MM.1S (cell line): ENCODE measurements around the gene FATE1.

Experiments
- DNase-seq: peaks from one replicate; pipeline ENCODE4 v3.0.0-alpha.2; 2015
- H2AFZ ChIP-seq: fragments of 300-600 bp; sonication (generic); 2 replicates; pipeline ENCODE4 v1.6.0; 2016; ENCODE audit warnings: antibody characterized with exemption, low read length
- H3F3A ChIP-seq: fragments of 300-600 bp; sonication (generic); 2 replicates; pipeline ENCODE4 v1.6.1; 2016; ENCODE audit warnings: mild to moderate bottlenecking, antibody characterized with exemption, low read length, moderate library complexity, mixed read lengths; ENCODE audit not compliant: insufficient read depth
- H3K27ac ChIP-seq: fragments of 300-600 bp; sonication (generic); 2 replicates; pipeline ENCODE4 v1.5.1; 2016; ENCODE audit warnings: mild to moderate bottlenecking, low read length
- H3K27me3 ChIP-seq: fragments of 300-600 bp; sonication (generic); replicated peaks from 2 replicates; pipeline ENCODE4 v1.6.0; 2016; ENCODE audit warnings: low read length; ENCODE audit not compliant: insufficient read depth
- H3K36me3 ChIP-seq: fragments of 300-600 bp; sonication (generic); replicated peaks from 2 replicates; pipeline ENCODE4 v1.6.1; 2016; ENCODE audit warnings: mild to moderate bottlenecking, low read length, mixed read lengths; ENCODE audit not compliant: insufficient read depth
- H3K4me1 ChIP-seq: fragments of 300-600 bp; sonication (generic); 2 replicates; pipeline ENCODE4 v1.6.1; 2016; ENCODE audit warnings: low read length, mixed read lengths
- H3K4me2 ChIP-seq: fragments of 300-600 bp; sonication (generic); 2 replicates; pipeline ENCODE4 v1.6.0; 2016; ENCODE audit warnings: low read depth, low read length
- H3K4me3 ChIP-seq: fragments of 300-600 bp; sonication (generic); 2 replicates; pipeline ENCODE4 v1.5.1; 2016; ENCODE audit warnings: low read length, mixed read lengths
- H3K79me2 ChIP-seq: fragments of 300-600 bp; sonication (generic); 2 replicates; pipeline ENCODE4 v1.6.1; 2016; ENCODE audit warnings: mixed run types, low read length, mixed read lengths
- H3K9ac ChIP-seq: fragments of 300-600 bp; sonication (generic); 2 replicates; pipeline ENCODE4 v1.6.1; 2016; ENCODE audit warnings: low read length, mixed read lengths
- H3K9me2 ChIP-seq: fragments of 300-600 bp; sonication (generic); replicated peaks from 2 replicates; pipeline ENCODE4 v1.6.1; 2016; ENCODE audit warnings: mild to moderate bottlenecking, low read length, mixed read lengths; ENCODE audit not compliant: insufficient read depth
- H3K9me3 ChIP-seq: fragments of 300-600 bp; sonication (generic); replicated peaks from 2 replicates; pipeline ENCODE4 v1.6.1; 2016; ENCODE audit warnings: mild to moderate bottlenecking, low read length, mixed read lengths; ENCODE audit not compliant: insufficient read depth
- H4K20me1 ChIP-seq: fragments of 300-600 bp; sonication (generic); 2 replicates; pipeline ENCODE4 v1.6.1; 2016; ENCODE audit warnings: mild to moderate bottlenecking, low read length, moderate library complexity, mixed read lengths; ENCODE audit not compliant: insufficient read depth
- EZH2 ChIP-seq: fragments of 300-600 bp; sonication (generic); optimal IDR thresholded peaks from 2 replicates; pipeline ENCODE3; 2017; ENCODE audit warnings: low read depth, mild to moderate bottlenecking, antibody characterized with exemption, low read length, mixed read lengths
- EZH2phosphoT487 ChIP-seq: fragments of 300-600 bp; sonication (generic); IDR thresholded peaks from 2 replicates; pipeline ENCODE4 v1.6.1; 2018; ENCODE audit warnings: antibody characterized with exemption, low read length
- TF ChIP-seq, protein P1 (sequence below): fragments of 300-600 bp; sonication (generic); IDR thresholded peaks from 2 replicates; pipeline ENCODE4 v1.5.1; 2016; ENCODE audit warnings: antibody characterized with exemption, low read length, mixed read lengths

Gene FATE1

DNA sequence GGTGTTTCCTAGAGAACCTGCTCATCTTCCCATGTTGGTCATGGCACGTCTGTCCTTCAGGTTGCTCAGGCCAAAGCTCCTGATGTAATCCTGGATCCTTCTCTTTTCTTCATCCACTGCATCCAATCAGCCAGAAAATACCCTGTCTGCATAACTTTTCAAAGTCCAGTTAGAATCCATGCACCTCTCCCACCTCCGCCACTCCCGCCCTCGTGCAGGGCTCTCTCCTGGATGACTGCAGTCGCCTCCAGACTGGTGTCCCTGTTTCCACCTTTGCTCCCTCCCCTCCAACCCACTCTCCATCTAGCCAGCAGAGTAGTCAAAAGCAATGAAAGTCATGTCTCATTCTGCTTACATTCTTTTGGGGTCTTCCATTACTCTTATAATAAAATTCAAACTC, 34.7 kb downstream of the FATE1 start:
- DNase-seq, result no peak
- H2AFZ ChIP-seq, result no peak overlapping the region
- no peaks in the 10 kb centered on the region for H3K36me3 ChIP-seq
- no peaks in the 10 kb centered on the region for H3K27me3 ChIP-seq
- no peaks in the 10 kb centered on the region for H3K9me3 ChIP-seq
- H3K4me3 ChIP-seq, result no peak overlapping the region
- H3K79me2 ChIP-seq, result no peaks in the 10 kb centered on the region
- no peaks in the 10 kb centered on the region for H3K4me1 ChIP-seq
- no peak overlapping the region for H3K9ac ChIP-seq
- no peak overlapping the region for H3K4me2 ChIP-seq
- H3K9me2 ChIP-seq, result no peaks in the 10 kb centered on the region
- no peak overlapping the region for H3K27ac ChIP-seq
- no peaks in the 10 kb centered on the region for H4K20me1 ChIP-seq
- no peaks in the 10 kb centered on the region for H3F3A ChIP-seq
- no peak for TF ChIP-seq EZH2
- TF ChIP-seq, protein P1, sequence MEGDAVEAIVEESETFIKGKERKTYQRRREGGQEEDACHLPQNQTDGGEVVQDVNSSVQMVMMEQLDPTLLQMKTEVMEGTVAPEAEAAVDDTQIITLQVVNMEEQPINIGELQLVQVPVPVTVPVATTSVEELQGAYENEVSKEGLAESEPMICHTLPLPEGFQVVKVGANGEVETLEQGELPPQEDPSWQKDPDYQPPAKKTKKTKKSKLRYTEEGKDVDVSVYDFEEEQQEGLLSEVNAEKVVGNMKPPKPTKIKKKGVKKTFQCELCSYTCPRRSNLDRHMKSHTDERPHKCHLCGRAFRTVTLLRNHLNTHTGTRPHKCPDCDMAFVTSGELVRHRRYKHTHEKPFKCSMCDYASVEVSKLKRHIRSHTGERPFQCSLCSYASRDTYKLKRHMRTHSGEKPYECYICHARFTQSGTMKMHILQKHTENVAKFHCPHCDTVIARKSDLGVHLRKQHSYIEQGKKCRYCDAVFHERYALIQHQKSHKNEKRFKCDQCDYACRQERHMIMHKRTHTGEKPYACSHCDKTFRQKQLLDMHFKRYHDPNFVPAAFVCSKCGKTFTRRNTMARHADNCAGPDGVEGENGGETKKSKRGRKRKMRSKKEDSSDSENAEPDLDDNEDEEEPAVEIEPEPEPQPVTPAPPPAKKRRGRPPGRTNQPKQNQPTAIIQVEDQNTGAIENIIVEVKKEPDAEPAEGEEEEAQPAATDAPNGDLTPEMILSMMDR, result no peak
- TF ChIP-seq EZH2phosphoT487, result no peak

DNA sequence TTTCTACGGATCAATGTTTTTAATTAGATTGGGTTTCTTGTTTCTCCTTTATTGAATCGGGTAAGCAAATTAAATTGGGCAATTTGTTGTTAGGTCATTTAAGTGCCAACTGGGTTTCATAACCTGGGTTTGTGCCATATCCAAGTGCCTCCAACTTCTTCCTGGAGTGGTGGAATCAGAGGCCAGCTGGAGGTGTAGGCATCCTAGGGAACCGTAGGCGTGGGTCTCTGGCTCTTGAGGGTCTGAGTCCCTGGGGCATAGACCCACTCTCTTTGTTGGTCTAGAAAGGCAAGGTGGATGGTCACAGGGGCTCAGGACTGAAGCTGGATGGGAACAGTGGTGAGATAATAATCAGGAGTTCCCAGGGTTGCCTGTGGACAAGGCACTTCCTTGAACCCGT, 37.0 kb downstream of the FATE1 start:
- H3K9ac ChIP-seq, result no peak overlapping the region
- no peak overlapping the region for H3K4me2 ChIP-seq
- no peaks in the 10 kb centered on the region for H3K9me3 ChIP-seq
- no peaks in the 10 kb centered on the region for H3K27me3 ChIP-seq
- DNase-seq, result no peak
- no peak overlapping the region for H3K27ac ChIP-seq
- H2AFZ ChIP-seq, result no peak overlapping the region
- no peaks in the 10 kb centered on the region for H3K79me2 ChIP-seq
- no peaks in the 10 kb centered on the region for H3K4me1 ChIP-seq
- H4K20me1 ChIP-seq, result no peaks in the 10 kb centered on the region
- TF ChIP-seq EZH2, result no peak
- TF ChIP-seq EZH2phosphoT487, result no peak
- TF ChIP-seq, protein P1, result no peak
- H3K9me2 ChIP-seq, result no peaks in the 10 kb centered on the region
- H3F3A ChIP-seq, result no peaks in the 10 kb centered on the region
- no peak overlapping the region for H3K4me3 ChIP-seq
- H3K36me3 ChIP-seq, result no peaks in the 10 kb centered on the region

GRCh38 chrX:151753313-151754046, 37.6 kb downstream of the FATE1 start:
- no peak overlapping the region for H3K4me2 ChIP-seq
- H3K4me3 ChIP-seq, result no peak overlapping the region
- H3K9me3 ChIP-seq, result no peaks in the 10 kb centered on the region
- no peaks in the 10 kb centered on the region for H3K4me1 ChIP-seq
- no peaks in the 10 kb centered on the region for H3K36me3 ChIP-seq
- no peaks in the 10 kb centered on the region for H3K9me2 ChIP-seq
- H3K9ac ChIP-seq, result no peak overlapping the region
- H3K79me2 ChIP-seq, result no peaks in the 10 kb centered on the region
- no peaks in the 10 kb centered on the region for H3F3A ChIP-seq
- no peaks in the 10 kb centered on the region for H4K20me1 ChIP-seq
- no peak overlapping the region for H3K27ac ChIP-seq
- H2AFZ ChIP-seq, result no peak overlapping the region
- no peaks in the 10 kb centered on the region for H3K27me3 ChIP-seq
- TF ChIP-seq EZH2 (no peak), EZH2phosphoT487 (no peak)
- TF ChIP-seq, protein P1, result peak; percentile 48
- peak; percentile 31 for DNase-seq
